Thyroid gland (tissue), 4 donors: Measurements from ENCODE around the gene VWA3A. TPM values are rescaled to one million over a fixed set of nuclear protein-coding genes. Genes with fewer than 3 reads are reported as not detected.

Experiments
- DNase-seq, 2 donors: peaks; one replicate each; pipeline ENCODE4 v3.0.0-alpha.2; 2019
- H3K27ac ChIP-seq, 3 donors: fragments of 200-600 bp; sonication (generic); 1 replicate in 2 of 3; 2 replicates in 1 of 3; pipeline ENCODE4 v1.5.1; 2016 to 2019; ENCODE audit warnings: mild to moderate bottlenecking in 1 of 3, moderate library complexity in 1 of 3
- H3K27me3 ChIP-seq: fragments of 200-600 bp; sonication (generic); one replicate; pipeline ENCODE4 v1.5.1; 2019
- H3K36me3 ChIP-seq, 2 donors: fragments of 200-600 bp; sonication (generic); one replicate each; pipeline ENCODE4 v1.5.1; 2016 to 2019
- H3K4me1 ChIP-seq, 2 donors: fragments of 200-600 bp; sonication (generic); one replicate each; pipeline ENCODE4 v1.5.1; 2017 to 2019
- H3K4me3 ChIP-seq, 3 donors: fragments of 200-600 bp; sonication (generic); replicated peaks in 1 of 3; 1 replicate in 2 of 3; 2 replicates in 1 of 3; pipeline ENCODE4 v1.5.1; 2016; ENCODE audit warnings: mild to moderate bottlenecking in 1 of 3
- H3K9me3 ChIP-seq: fragments of 200-600 bp; sonication (generic); one replicate; pipeline ENCODE4 v1.5.1; 2017
- CTCF ChIP-seq, 6 experiments: fragments of 200-600 bp in 3 of 6; fragments of 450-650 bp in 3 of 6; sonication (generic) in 3 of 6; IDR thresholded peaks; one replicate each; pipeline ENCODE4 v1.5.1; 2016 to 2019; ENCODE audit warnings: antibody characterized with exemption in 6 of 6, mild to moderate bottlenecking in 2 of 6, inconsistent platforms in 1 of 6, moderate library complexity in 1 of 6
- POLR2A ChIP-seq, 2 donors: fragments of 450-650 bp; IDR thresholded peaks; one replicate each; pipeline ENCODE4 v1.6.1; 2017; ENCODE audit warnings: antibody characterized with exemption in 2 of 2, mild to moderate bottlenecking in 2 of 2, moderate library complexity in 1 of 2
- WGBS, 2 donors: methylation state at CpG; one replicate each; pipeline ENCODE4 v1.1.5; 2017; 5-methylcytosine and 5-hydroxymethylcytosine counted together
- intact Hi-C: fragments of 100-400 bp; cut with DNase I; formaldehyde crosslinking; loops from one replicate; pipeline ENCODE4 v1.15.1; 2023
- total RNA-seq, 4 donors: library from RNA; depleted of rRNA; stranded (reverse); fragments of >200 nt; gene quantifications; one replicate each; pipeline ENCODE4 v1.2.3, GENCODE V29; 2016

VWA3A gene
- total RNA-seq, 4 donors from 2014 or later, result 0.56 TPM; not detected in 3

GRCh38 chr16:22075776-22076175, 16.6 kb upstream of the VWA3A start:
- no peak for TF ChIP-seq CTCF (IDR thresholded peaks at IDR 0.05)
- no peak for TF ChIP-seq POLR2A (IDR thresholded peaks at IDR 0.05)
- no peak overlapping the region for H3K4me3 ChIP-seq
- intact Hi-C loops, result loop anchor here (5.0 kb wide), 2 partner anchors 73 to 222 kb away; partner anchors contain the start of genes PDZD9 and POLR3E
- no peaks in the 10 kb centered on the region for H3K36me3 ChIP-seq
- 98 to 100% methylated on average over 1 of the region's 1 CpG for WGBS, 2 donors
- H3K9me3 ChIP-seq, result no peaks in the 10 kb centered on the region
- H3K27ac ChIP-seq, result no peak overlapping the region
- no peak for DNase-seq
- no peaks in the 10 kb centered on the region for H3K27me3 ChIP-seq
- peaks cover 9% of the 10 kb centered on the region in 2 donors for H3K4me1 ChIP-seq

- TF ChIP-seq CTCF (IDR thresholded peaks at IDR 0.05) (peak; percentile 59 to 86 (median 68)), POLR2A (IDR thresholded peaks at IDR 0.05) (no peak)
- WGBS, 2 donors, result 37 to 46% methylated on average over 8 of the region's 8 CpGs
- H3K4me3 ChIP-seq, result no peak overlapping the region
- H3K4me1 ChIP-seq, result peaks cover 5 to 9% of the 10 kb centered on the region in 2 donors
- no peaks in the 10 kb centered on the region for H3K27me3 ChIP-seq
- no peaks in the 10 kb centered on the region for H3K9me3 ChIP-seq
- peak; percentile 65 for DNase-seq
- no peaks in the 10 kb centered on the region for H3K36me3 ChIP-seq
- intact Hi-C loops, result loop anchor here (5.0 kb wide), 2 partner anchors 76 to 219 kb away; partner anchors contain the start of genes PDZD9 and POLR3E
- no peak overlapping the region for H3K27ac ChIP-seq
Measured at GRCh38 chr16:22077700-22078313, 14.5 kb upstream of the VWA3A start.

- WGBS, 2 donors, result 90 to 98% methylated on average over 1 of the region's 1 CpG
- intact Hi-C loops, result loop anchor here (5.0 kb wide), 2 partner anchors 76 to 219 kb away; partner anchors contain the start of genes PDZD9 and POLR3E
- Histone ChIP-seq H3K27ac (no peak overlapping the region), H3K36me3 (no peaks in the 10 kb centered on the region), H3K4me3 (no peak overlapping the region), H3K9me3 (no peaks in the 10 kb centered on the region), H3K4me1 (peaks cover 4 to 9% of the 10 kb centered on the region in 2 donors), H3K27me3 (no peaks in the 10 kb centered on the region)
- TF ChIP-seq POLR2A (IDR thresholded peaks at IDR 0.05) (no peak), CTCF (IDR thresholded peaks at IDR 0.05) (no peak)
- no peak for DNase-seq
Measured at GRCh38 chr16:22078656-22079055, 13.7 kb upstream of the VWA3A start.

- no peak for TF ChIP-seq POLR2A (IDR thresholded peaks at IDR 0.05)
- H3K27ac ChIP-seq, result no peak overlapping the region
- no peak for DNase-seq
- no peaks in the 10 kb centered on the region for H3K27me3 ChIP-seq
- H3K4me1 ChIP-seq, result peaks cover 0 to 5% of the 10 kb centered on the region in 2 donors
- H3K36me3 ChIP-seq, result no peaks in the 10 kb centered on the region
- 93 to 99% methylated on average over 3 of the region's 3 CpGs for WGBS, 2 donors
- H3K9me3 ChIP-seq, result no peaks in the 10 kb centered on the region
- H3K4me3 ChIP-seq, result no peak overlapping the region
- intact Hi-C loops, result no loop called here
Measured at GRCh38 chr16:22081050-22081449, 11.3 kb upstream of the VWA3A start.

GRCh38 chr16:22086440-22086839, 5.9 kb upstream of the VWA3A start:
- peaks cover 11 to 24% of the 10 kb centered on the region in 2 donors for H3K4me1 ChIP-seq
- DNase-seq, result no peak
- intact Hi-C loops, result no loop called here
- no peaks in the 10 kb centered on the region for H3K36me3 ChIP-seq
- WGBS, 2 donors, result 97% methylated on average over 1 of the region's 1 CpG
- no peak overlapping the region for H3K27ac ChIP-seq
- TF ChIP-seq CTCF (IDR thresholded peaks at IDR 0.05), result no peak
- TF ChIP-seq POLR2A (IDR thresholded peaks at IDR 0.05), result no peak
- H3K4me3 ChIP-seq, result no peak overlapping the region
- no peaks in the 10 kb centered on the region for H3K27me3 ChIP-seq
- H3K9me3 ChIP-seq, result no peaks in the 10 kb centered on the region
